Stimulated activated naive CD8-positive, alpha-beta T cell treated with anti-CD3 and anti-CD28 coated beads, Interleukin-15, amount 100 ng/mL, for 72 hours (primary cell): ENCODE data around the gene CCDC126.
A peak's percentile ranks its signal among the peaks of the same experiment; 100 is the strongest.
"Not testable (repeated sequence)": the region's sequence is repeated elsewhere in the genome, so short reads cannot be mapped to it uniquely, and the experiment has no call there.

ENCODE experiments used
- ATAC-seq: fragments of 150-1000 bp; cut with Tn5 transposase; 2 replicates; pipeline ENCODE4 v1.10.0; 2021; ENCODE audit warnings: mild to moderate bottlenecking, moderate library complexity
- DNase-seq, 2 donors: peaks; one replicate each; pipeline ENCODE4 v3.0.0; 2021 to 2022
- H3K27ac Mint-ChIP-seq, 2 donors: one replicate each; pipeline ENCODE4 v1.8.0; 2022; ENCODE audit warnings: mild to moderate bottlenecking in 2 of 2, mixed read lengths in 2 of 2, moderate library complexity in 2 of 2
- H3K27me3 Mint-ChIP-seq: one replicate; pipeline ENCODE4 v1.8.0; 2022; ENCODE audit warnings: mixed read lengths
- H3K4me1 Mint-ChIP-seq: one replicate; pipeline ENCODE4 v1.8.0; 2022; ENCODE audit warnings: mild to moderate bottlenecking, mixed read lengths
- H3K4me3 Mint-ChIP-seq, 2 donors: one replicate each; pipeline ENCODE4 v1.8.0; 2022; ENCODE audit warnings: mild to moderate bottlenecking in 2 of 2, mixed read lengths in 2 of 2, moderate library complexity in 1 of 2
- H3K9me3 Mint-ChIP-seq, 2 donors: one replicate each; pipeline ENCODE4 v1.8.0; 2022; ENCODE audit warnings: mixed read lengths in 2 of 2

The CCDC126 gene

DNA sequence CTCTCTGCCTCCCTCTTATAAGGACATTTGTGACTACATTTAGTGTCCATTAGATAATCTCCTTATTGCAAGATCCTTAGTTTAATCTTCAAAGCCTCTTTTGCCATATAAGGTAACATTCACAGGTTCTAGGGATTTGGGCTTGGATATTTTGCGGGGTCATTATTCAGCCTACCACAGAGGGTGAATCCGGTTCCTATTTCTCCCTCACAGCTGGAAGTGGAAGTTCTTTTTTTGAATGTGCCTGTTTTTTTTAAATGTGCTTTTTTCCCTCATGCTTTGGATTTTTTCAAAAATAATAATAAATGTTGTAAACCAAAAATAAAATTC lies 65.8 kb downstream of the CCDC126 start:
- no peak for ATAC-seq
- Mint-ChIP-seq H3K27ac (no peak overlapping the region), H3K9me3 (peaks cover 8 to 9% of the 10 kb centered on the region in 2 donors), H3K4me1 (no peaks in the 10 kb centered on the region), H3K27me3 (peaks cover 8% of the 10 kb centered on the region), H3K4me3 (no peak overlapping the region)
- no peak for DNase-seq

GRCh38 chr7:23664122-23664521 lies 66.9 kb downstream of the CCDC126 start:
- H3K4me3 Mint-ChIP-seq, result no peak overlapping the region
- H3K9me3 Mint-ChIP-seq, result peaks cover 0 to 1% of the 10 kb centered on the region in 2 donors

DNA sequence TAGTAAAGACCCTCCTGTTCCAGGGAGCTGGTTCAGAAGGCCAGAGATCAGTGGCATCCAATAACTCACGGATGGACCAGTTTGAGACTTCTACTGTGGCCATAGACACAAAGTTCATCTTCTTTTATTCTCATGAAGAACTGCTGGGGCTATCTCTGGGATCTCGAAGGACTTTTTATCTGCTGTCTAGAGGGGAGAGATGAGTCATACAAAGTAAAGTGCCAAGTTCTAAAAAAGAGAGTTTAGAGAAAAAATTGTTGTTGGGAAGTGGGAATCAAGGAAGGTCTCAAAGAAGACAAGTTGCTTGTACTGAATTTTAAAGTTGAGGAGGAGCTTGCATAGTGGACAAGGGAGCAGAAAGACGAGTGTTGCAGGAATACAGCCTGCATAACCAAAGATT lies 74.9 kb downstream of the CCDC126 start:
- H3K4me3 Mint-ChIP-seq, result no peak overlapping the region
- peaks cover 4% of the 10 kb centered on the region for H3K27me3 Mint-ChIP-seq
- H3K27ac Mint-ChIP-seq, result no peak overlapping the region
- no peaks in the 10 kb centered on the region for H3K4me1 Mint-ChIP-seq
- H3K9me3 Mint-ChIP-seq, result no peaks in the 10 kb centered on the region
- ATAC-seq, result no peak
- no peak for DNase-seq

More at GRCh38 chr7:23664122-23664521, 66.9 kb downstream of the CCDC126 start:
- H3K27me3 Mint-ChIP-seq, result peaks cover 8% of the 10 kb centered on the region
- no peaks in the 10 kb centered on the region for H3K4me1 Mint-ChIP-seq
- no peak for DNase-seq
- H3K27ac Mint-ChIP-seq, result no peak overlapping the region
- no peak for ATAC-seq

DNA sequence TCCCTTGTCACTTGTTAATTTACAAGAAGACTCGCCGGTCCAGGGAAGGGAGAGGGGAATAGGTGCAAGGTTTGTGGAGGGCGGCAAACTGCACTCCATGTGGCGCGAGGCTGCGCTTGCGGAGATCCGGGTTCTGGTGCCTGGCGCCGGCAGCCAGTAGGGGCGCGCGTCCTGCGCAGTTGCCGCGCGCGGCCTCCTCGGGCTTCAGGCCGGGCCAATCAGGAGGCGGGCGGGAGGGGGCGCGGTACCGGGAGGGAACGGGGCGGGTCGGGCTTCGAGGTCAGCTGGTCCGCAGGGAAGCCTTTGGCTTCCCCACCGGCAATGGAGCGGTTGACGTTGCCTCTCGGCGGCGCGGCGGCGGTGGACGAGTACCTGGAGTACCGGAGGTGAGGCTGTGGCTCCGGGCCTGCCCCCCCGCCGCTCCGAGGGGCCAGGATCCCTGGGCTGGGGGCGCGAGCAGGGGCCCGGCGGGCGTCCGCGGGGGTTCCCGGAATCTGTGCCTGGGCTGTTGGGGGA lies 82.8 kb downstream of the CCDC126 start, which contains the start of gene FAM221A:
Gene FAM221A, plus strand, starts transcription at position 302 of the 516 bp plus-strand sequence. Its CDS starts 20 bp downstream, at position 322.
- no peaks in the 10 kb centered on the region for H3K9me3 Mint-ChIP-seq
- peak within 1 kb of the TSS; percentile 87 to 91 for H3K4me3 Mint-ChIP-seq
- no peaks in the 10 kb centered on the region for H3K27me3 Mint-ChIP-seq
- DNase-seq, result peak; percentile 73 to 82
- H3K27ac Mint-ChIP-seq, result peak within 1 kb of the TSS; percentile 13 to 64
- ATAC-seq, result peak; percentile 96
- peaks cover 12% of the 10 kb centered on the region for H3K4me1 Mint-ChIP-seq

- no peaks in the 10 kb centered on the region for H3K9me3 Mint-ChIP-seq
These were observed 83.5 kb downstream of the CCDC126 start for GRCh38 chr7:23680414-23681405.

GRCh38 chr7:23684041-23684440 lies 86.9 kb downstream of the CCDC126 start:
- H3K4me1 Mint-ChIP-seq, H3K9me3 Mint-ChIP-seq, H3K4me3 Mint-ChIP-seq, ATAC-seq, H3K27me3 Mint-ChIP-seq, DNase-seq, H3K27ac Mint-ChIP-seq: not testable (repeated sequence)

More at GRCh38 chr7:23680414-23681405, 83.5 kb downstream of the CCDC126 start:
- Mint-ChIP-seq H3K27ac (peak overlapping the region; percentile 13 to 64), H3K27me3 (no peaks in the 10 kb centered on the region), H3K4me3 (peak overlapping the region; percentile 87 to 91), H3K4me1 (peaks cover 12% of the 10 kb centered on the region)
- peak; percentile 72 for ATAC-seq
- DNase-seq, result peak; percentile 34 to 65

GRCh38 chr7:23685731-23686130 lies 88.5 kb downstream of the CCDC126 start:
- no peaks in the 10 kb centered on the region for H3K9me3 Mint-ChIP-seq
- ATAC-seq (no peak), DNase-seq (no peak)
- no peak overlapping the region for H3K4me3 Mint-ChIP-seq
- H3K27me3 Mint-ChIP-seq, result no peaks in the 10 kb centered on the region
- H3K27ac Mint-ChIP-seq, result peak overlapping the region in 1 of 2 donors; percentile 77
- no peaks in the 10 kb centered on the region for H3K4me1 Mint-ChIP-seq

DNA sequence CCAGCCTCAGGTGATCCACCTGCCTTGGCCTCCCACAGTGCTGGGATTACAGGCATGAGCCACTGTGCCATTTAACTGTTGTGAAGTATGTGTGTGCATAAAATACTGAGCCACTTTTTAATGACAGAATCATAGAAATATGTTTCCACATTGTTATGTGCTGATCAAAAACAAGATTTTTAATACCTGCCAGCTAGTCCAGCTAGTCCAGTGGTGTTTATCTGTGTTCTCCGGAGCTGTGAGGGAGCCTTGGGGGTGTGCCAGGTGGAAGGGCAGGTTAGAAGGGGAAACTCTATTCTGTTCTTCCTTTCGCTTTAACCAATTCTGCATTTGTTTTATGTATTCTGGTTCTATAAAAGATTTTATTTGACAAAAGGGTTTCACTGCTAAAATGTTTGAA lies 89.8 kb downstream of the CCDC126 start:
- no peaks in the 10 kb centered on the region for H3K4me1 Mint-ChIP-seq
- DNase-seq (no peak), ATAC-seq (no peak)
- no peak overlapping the region for H3K4me3 Mint-ChIP-seq
- H3K9me3 Mint-ChIP-seq, result no peaks in the 10 kb centered on the region
- H3K27ac Mint-ChIP-seq, result no peak overlapping the region
- no peaks in the 10 kb centered on the region for H3K27me3 Mint-ChIP-seq

DNA sequence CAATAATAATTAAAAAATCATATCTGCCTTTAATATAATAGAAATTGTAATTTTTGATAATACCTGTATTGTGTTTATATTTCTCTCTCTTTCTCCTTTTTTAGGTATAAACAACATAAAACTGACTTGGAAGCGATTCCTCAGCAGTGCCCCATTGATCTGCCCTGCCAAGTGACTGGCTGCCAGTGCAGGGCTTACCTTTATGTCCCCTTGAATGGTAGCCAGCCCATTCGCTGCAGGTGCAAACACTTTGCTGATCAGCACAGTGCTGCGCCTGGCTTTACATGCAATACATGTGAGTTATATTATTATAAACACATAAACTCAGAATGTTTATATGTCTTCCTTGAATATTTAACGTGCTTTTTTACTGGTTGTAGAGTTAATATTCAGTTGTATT lies 92.0 kb downstream of the CCDC126 start:
- H3K27ac Mint-ChIP-seq, result no peak overlapping the region
- H3K27me3 Mint-ChIP-seq, result no peaks in the 10 kb centered on the region
- DNase-seq (no peak), ATAC-seq (no peak)
- H3K4me3 Mint-ChIP-seq, result no peak overlapping the region
- H3K9me3 Mint-ChIP-seq, result no peaks in the 10 kb centered on the region
- H3K4me1 Mint-ChIP-seq, result no peaks in the 10 kb centered on the region

GRCh38 chr7:23691320-23691719 lies 94.1 kb downstream of the CCDC126 start:
- H3K9me3 Mint-ChIP-seq, result no peaks in the 10 kb centered on the region
- DNase-seq, result no peak
- H3K4me1 Mint-ChIP-seq, result no peaks in the 10 kb centered on the region
- ATAC-seq, result no peak
- H3K27ac Mint-ChIP-seq, result no peak overlapping the region
- no peak overlapping the region for H3K4me3 Mint-ChIP-seq
- H3K27me3 Mint-ChIP-seq, result no peaks in the 10 kb centered on the region

DNA sequence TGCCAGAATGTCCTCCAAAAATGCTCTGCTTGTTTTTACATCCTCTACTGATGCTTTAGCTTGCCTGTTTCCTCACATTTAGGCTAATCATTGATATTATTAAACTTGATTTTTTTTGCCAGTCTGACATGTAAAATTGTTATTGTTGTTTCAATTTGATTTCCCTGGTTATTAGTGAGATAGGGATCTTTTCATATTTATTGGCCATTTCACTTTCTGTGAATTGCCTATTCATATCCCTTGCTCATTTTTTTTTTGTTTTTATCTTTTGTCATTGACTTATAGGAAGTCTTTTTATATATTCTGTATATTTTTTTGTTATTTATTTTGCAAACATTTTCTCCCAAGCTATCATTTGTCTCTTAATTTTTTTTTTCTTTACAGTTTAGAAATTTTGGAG lies 96.0 kb downstream of the CCDC126 start:
- H3K27ac Mint-ChIP-seq, result no peak overlapping the region
- ATAC-seq, result no peak
- DNase-seq, result no peak
- H3K9me3 Mint-ChIP-seq, result no peaks in the 10 kb centered on the region
- peaks cover 8% of the 10 kb centered on the region for H3K4me1 Mint-ChIP-seq
- no peaks in the 10 kb centered on the region for H3K27me3 Mint-ChIP-seq
- no peak overlapping the region for H3K4me3 Mint-ChIP-seq
